ENCODE measurements around the gene BABAM1.
A peak's percentile ranks its signal among the peaks of the same experiment; 100 is the strongest.
"Not testable (repeated sequence)": the region's sequence is repeated elsewhere in the genome, so short reads cannot be mapped to it uniquely, and the experiment has no call there.

The BABAM1 gene

GRCh38 chr19:17266589-17266974 is 661 bp upstream of the BABAM1 start:
- DNase-seq: peak in 3 of 58 donors; percentile 39 to 69 (median 45)

GRCh38 chr19:17268754-17269153 is 1.5 kb downstream of the BABAM1 start:
- no peak for DNase-seq

GRCh38 chr19:17274892-17275291 is 7.6 kb downstream of the BABAM1 start:
- DNase-seq: not testable (repeated sequence)

- DNase-seq: no peak
Observed at GRCh38 chr19:17275441-17276175, 8.4 kb downstream of the BABAM1 start.

DNA sequence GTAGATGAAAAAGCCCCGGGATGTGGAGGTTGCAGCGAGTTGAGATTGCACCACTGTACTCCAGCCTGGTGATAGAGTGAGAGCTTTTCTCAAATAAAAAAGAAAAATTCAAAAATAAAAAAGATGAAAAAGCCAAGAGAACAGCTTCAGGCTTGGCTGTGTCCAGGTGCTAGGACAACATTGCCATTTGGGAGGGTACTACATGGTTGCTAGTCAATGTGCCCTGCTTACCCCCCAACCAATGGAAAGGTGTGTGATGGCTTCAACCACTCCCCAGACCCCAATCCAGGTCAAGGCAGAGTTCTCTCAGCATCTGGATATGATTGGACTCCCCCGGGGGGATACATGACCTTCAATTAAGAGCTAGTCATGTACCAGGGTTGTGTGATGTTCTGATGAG is 12.2 kb downstream of the BABAM1 start:
- DNase-seq: no peak

DNA sequence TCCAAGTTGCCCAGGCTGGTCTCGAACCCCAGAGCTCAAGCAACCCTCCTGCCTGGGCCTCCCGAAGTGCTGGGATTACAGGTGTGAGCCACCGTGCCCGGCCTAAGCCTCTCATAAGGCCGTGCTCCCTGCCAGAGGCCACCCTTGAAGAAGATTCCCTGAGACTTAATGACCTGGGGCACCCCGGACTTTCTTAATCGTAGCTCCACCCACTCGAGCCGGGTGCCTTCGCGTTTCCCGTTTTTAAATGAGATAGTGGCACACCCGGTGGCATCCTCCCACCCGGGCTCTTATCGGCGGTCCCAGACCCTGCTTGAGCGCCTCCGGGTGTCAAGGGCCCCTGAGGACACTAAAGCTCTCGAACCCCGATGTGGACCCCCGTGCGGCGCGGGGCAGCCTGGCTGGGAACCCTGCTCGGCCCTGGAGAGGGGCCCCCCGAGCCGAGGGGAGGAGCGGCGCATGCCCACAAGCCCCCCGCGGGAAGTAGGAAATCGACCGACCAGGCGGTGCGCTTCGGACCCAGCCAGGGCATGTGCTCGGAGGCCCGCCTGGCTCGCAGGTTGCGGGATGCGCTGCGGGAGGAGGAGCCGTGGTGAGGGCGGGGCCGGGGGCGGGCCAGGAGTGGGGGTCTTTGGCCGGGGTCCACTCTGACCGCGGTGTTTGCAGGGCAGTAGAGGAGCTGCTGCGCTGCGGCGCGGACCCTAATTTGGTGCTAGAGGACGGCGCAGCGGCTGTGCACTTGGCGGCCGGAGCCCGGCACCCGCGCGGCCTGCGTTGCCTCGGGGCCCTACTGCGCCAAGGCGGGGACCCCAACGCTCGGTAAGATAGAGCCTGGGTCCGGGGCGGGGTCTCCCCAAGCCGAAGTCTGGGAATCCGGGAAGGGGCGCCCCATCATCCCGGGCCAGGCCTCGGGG is 14.4 kb downstream of the BABAM1 start, which contains the start of gene ANKLE1:
TSS of gene ANKLE1 (plus strand) at position 511 of the 914 bp plus-strand sequence. CDS start at position 531, 20 bp downstream.
- peak in 18 of 58 donors; percentile 2 to 41 (median 18) for DNase-seq

GRCh38 chr19:17282488-17283125 is 15.4 kb downstream of the BABAM1 start:
- peak in 55 of 58 donors; percentile 7 to 86 (median 45) for DNase-seq

GRCh38 chr19:17283504-17283996 is 16.3 kb downstream of the BABAM1 start:
- no peak for DNase-seq

GRCh38 chr19:17285415-17286135 is 18.3 kb downstream of the BABAM1 start:
- no peak for DNase-seq

DNA sequence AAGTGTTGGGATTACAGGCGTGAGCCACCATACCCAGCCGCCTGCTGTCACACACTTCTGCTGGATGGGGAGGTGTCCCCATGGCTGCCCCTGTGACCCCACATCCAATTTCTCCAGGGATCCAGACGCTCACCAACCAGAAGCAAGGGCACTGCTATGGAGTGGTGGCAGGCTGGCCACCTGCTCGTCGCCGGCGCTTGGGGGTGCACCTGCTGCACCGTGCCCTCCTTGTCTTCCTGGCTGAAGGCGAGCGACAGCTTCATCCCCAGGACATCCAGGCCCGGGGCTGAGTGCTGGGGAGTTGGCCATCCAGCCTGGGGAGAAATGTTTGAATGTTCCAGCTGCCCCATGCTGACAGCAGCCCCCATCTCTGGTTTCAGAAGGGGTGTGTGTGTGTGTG is 19.0 kb downstream of the BABAM1 start:
- no peak for DNase-seq

DNA sequence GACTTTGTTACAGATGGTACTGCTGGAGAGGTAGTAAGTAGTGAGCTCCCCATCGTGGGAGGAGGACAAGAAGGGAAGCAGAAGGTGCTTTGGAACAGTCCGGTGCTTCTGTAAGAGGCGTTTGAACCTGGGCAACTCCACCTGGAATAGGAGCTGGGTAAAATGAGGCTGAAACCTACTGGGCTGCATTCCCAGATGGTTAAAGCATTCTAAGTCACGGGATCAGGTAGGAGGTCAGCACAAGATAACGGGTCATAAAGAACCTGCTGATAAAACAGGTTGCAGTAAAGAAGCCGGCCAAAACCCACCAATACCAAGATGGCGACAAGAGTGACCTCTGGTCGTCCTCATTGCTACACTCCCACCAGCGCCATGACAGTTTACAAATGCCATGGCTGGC is 19.5 kb downstream of the BABAM1 start:
- DNase-seq: no peak

- DNase-seq: peak in 23 of 58 donors; percentile 0 to 47 (median 13)
Observed at GRCh38 chr19:17289489-17289888, 22.2 kb downstream of the BABAM1 start.

GRCh38 chr19:17292301-17293074 is 25.2 kb downstream of the BABAM1 start:
- peak in 35 of 58 donors; percentile 6 to 72 (median 32) for DNase-seq

DNA sequence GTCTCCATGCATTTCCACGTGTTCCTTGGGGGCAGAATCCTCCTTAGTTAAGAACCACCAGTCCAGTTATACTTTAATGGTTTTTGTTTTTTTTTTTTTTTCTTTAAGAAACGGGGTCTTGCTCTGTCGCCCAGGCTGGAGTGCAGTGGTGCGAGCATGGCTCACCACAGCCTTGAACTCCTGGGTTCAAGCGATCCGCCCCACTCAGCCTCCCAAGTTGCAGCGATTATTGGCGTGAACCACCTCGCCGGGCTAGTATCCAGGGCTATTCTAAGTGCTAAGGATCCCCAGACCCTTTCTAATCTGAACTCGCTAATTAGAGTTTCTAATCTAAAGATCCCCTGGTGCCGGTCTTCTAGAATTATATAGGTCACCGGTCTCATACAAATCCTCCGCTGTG is 26.4 kb downstream of the BABAM1 start:
- DNase-seq: no peak

DNA sequence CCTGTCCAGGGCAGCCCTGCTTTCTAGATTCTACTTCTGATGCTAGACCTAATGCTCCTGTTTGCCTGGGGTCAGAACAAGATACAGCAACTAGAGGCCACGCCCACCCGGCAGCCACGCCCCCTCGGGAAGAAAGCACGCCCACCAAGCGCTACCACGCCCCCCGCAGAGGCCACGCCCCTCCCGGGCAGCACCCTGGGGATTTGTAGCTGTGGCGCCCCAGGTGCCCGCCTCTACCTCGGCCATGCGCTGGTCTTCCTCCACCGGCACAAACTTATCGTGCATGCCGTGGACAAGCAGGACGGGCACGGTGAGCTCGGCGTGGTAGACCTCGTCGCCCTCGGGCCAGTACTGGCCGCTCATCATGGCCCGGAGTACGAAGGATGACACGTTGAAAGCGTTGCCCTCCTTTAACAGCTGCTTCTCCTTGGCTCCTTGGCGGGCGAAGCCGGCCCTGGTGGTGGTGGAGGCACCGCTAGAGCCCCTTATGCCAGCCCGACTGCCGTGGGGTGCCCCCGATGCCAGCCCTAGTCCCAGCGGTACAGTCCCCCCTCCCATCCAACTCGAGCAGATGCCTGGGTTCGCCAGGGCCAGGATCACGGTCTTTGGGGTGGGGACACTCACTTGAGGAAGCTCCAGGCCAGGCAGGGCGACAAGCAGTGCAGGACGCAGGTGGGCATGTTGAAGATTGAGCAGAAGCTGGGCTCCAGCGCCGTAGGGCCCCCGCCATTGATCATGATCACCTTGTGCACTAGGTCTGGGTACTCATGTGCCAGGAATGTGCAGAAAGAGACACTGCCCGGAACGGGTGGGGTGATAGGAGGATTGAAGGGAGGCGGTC is 27.0 kb downstream of the BABAM1 start:
- DNase-seq: peak in 1 of 58 donors; percentile 1

GRCh38 chr19:17295551-17295950 is 28.3 kb downstream of the BABAM1 start:
- DNase-seq: not testable (repeated sequence)

DNA sequence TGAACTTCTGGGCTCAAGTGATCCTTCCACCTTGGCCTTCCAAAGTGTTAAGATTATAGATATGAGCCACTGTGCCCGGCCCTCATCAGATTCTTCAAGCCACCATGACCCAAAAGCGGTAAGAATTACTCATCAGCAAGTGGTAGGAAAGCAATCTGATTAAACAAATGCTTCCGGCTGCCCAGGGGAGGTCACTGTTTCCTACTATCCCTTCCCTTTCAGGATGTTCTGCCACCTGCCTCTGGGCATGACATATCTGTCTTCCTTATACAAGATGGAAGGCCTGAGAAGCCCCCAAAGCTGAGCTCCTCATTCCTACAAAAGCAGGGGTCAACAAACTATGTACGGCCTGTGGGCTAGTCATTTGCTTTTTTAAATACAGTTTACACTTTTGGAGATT is 29.0 kb downstream of the BABAM1 start:
- DNase-seq: no peak

DNA sequence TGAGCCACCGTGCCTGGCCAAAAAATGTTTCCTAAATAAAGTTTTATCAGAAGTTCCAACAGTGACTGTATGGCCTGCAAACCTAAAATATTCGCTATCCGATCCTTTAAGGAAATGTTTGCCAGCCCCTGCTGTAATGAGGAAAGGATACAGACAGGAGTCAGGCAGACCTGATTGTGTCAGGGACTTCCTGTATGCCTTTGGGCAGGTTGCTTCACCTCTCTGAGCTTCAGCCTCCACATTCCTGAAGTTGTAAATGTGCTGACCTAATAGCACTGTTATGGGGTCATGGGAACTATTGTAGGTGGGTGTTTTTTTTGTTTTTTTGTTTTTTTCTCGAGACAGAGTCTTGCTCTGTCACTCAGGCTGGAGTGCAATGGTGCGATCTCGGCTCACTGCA is 29.7 kb downstream of the BABAM1 start:
- DNase-seq: no peak
